Fibroblast of skin of left biceps (primary cell): Measurements from ENCODE around the gene MRPL55.
A peak's percentile ranks its signal among the peaks of the same experiment; 100 is the strongest.

Experiments used
- DNase-seq, 2 experiments: peaks; one replicate each; pipeline ENCODE4 v3.0.0-alpha.2; 2013; ENCODE audit warnings: low read depth in 2 of 2

Gene MRPL55

GRCh38 chr1:228109073-228109961 is at the start of gene MRPL55:
Gene MRPL55, minus strand, starts transcription at chr1:228109299. Its CDS starts 1,039 bp downstream, at chr1:228108260.
- DNase-seq, result peak; percentile 82 to 84

GRCh38 chr1:228158151-228159007 is 49.3 kb upstream of the MRPL55 start:
- DNase-seq, result no peak

- no peak for DNase-seq
These were observed 48.6 kb upstream of the MRPL55 start for GRCh38 chr1:228157729-228158126.

- DNase-seq, result no peak
These were observed 48.0 kb upstream of the MRPL55 start for GRCh38 chr1:228156941-228157728.

DNA sequence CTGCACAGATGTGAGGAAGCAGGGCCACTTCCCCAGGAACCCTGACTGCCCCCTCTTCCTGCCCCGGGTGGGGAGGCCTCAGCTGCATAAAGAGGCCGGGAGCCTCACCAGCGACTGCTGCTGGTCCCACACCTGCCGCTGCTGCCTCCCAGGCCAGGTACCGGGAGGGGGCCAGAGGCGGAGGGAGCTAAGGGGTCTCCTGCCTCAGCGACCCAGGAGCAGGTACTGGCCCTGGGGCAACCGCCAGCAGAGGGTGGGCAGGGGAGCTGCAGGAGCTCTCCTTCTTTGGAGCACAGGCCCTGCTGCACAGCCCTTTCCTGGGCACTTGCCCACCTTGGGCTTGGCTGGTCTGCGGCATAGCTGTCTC is 47.4 kb upstream of the MRPL55 start:
- no peak for DNase-seq

DNA sequence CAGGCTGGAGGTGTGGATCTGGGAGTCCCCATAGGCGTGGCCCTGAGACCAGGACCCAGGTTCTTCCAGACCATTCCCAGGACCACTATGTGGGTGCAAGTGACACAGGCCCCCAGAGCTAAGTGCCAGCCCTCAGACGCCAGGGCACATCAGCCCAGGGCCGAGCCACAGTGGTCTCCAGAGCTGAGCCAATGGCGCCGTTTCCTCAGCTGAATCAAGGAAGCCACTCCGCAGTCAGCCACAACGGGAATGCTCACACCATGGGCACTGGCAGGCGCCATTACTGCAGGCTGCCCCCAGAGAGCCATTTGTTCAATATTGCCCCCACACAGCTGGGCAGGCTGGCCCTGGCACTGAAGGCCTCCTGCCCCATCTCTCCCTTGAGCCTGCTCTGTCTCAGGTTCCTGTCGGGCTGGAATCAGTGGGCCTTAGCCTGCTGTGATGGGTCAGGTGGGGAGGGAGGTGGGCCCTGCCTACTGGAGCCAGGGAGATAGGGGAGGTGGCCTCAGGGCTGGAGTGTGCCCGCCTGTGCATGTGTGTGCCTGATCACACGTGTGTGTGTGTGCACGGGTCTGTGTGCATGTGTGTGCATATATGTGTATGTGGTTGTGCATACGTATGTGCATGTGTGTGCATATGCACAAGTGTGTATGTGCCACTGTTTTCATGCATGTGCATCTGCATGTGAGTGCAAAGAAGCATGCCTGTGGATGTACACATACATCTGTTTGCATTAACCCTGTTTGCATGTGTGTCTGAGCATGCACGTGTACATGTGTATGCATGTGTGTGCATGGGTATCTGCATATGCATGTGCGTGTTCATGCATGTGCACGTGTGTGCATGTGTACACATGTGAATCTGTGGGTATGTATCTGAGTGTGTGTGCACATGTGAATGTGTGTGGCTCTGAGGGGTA is 46.8 kb upstream of the MRPL55 start:
- DNase-seq, result no peak

DNA sequence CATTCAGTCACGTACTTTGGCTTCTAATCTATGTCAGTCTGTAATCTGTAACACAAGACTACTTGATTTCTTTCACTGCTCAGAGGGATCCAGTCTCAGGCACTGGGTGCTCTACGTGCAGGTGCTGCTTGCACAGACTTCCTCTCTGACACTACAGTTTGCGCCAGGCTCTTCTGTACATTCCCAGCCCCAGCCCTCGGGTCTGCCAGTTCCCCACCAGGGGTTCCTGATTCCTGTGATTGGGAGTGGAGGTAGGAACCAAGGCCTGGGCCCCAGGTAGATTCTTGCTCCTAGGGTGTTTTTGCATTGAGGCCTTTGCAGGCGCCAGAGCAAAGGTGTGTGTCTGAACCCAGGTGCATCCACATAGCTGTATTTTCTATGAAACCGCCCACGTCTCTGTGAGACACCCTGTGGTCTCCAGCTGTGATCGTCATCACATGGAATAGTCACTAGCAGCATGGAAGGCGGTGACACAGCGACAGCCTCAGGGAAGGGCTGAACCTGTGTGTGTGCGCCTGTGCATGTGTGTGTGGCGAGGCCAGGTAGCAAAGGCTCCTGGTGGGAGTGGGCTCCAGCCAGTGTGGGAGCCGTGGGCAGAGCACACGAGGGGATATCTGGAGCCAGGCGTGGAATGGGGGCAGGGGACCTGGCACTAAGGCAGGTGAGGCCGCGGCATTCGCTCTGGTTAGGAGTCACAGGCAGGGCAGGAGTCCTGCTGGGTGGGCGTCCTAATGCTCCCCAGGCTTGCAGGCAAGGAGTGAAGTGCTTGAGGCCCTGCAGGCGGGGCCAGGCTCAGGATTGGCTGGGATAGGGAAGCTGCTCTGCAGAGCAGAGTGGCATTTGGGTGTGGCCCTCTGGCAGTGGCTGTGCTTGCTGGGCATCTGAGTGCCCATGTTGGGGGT is 45.8 kb upstream of the MRPL55 start:
- no peak for DNase-seq

DNA sequence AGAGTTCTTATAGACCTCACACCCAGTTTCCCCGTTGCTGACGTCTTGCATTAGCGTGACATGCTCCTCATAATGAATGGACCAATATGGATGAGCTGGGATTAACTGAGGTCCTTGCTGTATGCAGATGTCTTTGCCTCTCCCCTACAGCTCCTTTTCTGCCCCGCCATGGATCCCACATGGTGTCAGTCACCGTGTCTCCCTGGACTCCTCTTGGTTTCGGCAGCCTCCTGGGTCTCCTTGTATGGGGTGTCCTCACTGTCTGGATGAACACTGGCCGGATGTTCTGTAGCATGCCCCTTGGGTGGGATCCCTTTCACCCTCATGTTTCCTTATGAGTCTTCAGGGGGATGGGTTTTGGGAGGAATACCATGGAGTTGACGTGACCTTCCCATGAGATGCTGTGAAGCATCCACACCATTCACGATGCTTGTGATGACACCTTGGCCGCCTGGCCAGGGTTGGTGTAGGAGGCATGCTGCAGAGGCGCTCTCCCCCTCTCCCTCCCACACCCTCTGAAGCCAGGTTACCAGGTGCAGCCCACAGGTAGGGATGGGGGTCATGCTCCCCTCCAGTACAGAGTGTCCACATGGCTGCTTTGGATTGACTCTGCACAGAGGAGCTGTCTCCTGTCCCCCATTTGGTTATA is 45.0 kb upstream of the MRPL55 start:
- no peak for DNase-seq

DNA sequence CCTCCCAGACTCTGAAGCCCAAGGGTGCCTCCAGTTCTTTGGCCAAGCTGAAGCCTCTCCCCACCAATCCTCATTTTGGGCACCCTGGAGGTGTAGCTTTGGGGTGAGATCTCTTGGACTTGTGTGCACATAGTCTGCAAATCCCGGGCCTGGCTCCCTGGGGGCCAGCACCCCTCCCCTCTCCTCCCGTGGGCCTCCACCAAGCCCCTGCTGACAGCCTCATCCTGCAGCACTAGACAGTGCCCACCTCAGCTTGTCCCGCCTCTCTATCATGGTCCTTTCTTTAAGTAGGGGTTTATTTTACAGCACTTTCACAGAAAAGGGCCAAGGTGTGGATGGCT is 43.8 kb upstream of the MRPL55 start:
- DNase-seq, result no peak

DNA sequence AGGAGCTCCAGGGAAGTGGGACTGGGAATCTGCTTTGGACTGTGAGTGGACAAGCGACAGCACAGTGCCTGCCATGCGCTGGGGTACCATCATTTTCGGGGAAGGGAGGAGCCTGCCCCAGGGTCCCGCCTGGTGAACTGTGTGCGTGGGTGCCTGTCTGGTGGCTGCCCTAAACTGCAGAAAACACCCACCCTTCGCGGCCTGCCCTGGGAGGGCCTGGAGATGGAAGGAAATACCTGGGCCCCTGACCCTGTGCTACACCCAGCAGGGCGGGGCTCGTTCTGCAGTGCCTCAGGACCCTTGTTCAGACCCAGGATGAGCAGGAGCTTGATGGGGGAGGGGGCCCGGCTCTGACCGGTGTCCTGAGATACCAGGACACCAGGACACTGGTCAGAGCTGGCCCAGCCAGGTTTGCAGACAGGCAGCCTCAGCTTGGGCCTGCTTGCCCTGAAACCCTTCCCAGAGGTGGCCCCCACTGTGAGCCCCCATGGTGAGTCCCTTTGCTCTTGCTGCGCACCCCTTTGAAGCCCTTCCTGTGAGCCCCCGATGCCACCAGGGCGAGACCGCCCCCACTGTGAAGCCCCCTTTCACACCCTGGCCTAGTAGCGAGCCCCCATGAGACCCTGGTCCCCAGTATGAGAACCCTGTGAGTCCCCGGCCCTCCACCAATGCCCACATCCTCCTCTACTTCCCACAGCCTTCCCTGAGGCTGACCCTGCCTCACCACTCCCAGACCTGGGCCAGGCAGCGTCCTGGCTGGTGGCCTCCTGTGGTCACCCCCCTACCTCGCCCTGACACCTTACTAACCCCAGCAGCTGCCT is 43.2 kb upstream of the MRPL55 start:
- DNase-seq, result no peak

- no peak for DNase-seq
These were observed 42.3 kb upstream of the MRPL55 start for GRCh38 chr1:228151180-228151925.

- DNase-seq, result peak; percentile 59 to 60
These were observed 41.5 kb upstream of the MRPL55 start for GRCh38 chr1:228150461-228151179.

DNA sequence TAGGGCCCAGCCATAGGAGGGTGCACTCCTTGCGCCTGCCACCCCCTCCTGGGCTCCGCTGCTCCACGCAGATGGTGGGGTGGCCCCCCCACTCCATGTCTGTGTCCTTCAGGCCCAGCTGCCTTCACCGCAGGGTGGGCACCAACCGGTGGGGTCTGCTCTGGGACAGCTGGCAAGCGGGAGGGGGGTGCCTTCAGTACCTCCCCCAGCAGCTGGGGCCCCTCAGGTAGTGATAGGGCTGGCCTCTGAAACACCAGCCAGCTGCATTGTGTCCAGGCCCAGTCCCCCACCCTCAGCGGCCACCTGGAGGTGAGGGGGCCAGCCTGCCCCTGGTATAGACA is 41.0 kb upstream of the MRPL55 start:
- no peak for DNase-seq

GRCh38 chr1:228149406-228150119 is 40.5 kb upstream of the MRPL55 start, which contains the start of gene GJC2:
Gene GJC2, plus strand, starts transcription at chr1:228149930. Its CDS starts 7,829 bp downstream, at chr1:228157759.
- DNase-seq, result no peak

DNA sequence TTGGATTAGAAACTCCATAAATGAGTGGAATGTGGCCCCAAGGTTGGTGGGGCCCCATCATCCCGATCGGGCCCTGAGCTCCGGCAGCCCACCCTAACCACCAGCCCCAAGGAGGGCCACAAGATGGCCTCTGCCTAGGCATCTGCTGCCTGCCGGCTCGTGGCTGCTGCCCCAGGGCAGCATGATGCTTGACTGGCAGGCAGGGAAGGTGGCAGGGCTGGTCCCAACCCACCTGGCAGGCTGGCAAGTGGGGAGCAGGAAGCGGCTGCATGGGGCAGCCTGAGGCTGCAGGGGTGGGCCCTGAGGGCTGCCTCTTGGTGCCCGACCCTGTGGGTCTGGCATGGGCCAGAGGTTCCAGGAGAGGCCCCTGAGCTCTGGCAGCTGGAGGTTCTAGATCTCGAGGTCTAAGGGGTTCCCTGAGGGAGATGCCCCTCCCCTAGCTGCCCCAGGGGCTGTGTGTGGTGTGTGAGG is 39.9 kb upstream of the MRPL55 start:
- DNase-seq, result no peak

DNA sequence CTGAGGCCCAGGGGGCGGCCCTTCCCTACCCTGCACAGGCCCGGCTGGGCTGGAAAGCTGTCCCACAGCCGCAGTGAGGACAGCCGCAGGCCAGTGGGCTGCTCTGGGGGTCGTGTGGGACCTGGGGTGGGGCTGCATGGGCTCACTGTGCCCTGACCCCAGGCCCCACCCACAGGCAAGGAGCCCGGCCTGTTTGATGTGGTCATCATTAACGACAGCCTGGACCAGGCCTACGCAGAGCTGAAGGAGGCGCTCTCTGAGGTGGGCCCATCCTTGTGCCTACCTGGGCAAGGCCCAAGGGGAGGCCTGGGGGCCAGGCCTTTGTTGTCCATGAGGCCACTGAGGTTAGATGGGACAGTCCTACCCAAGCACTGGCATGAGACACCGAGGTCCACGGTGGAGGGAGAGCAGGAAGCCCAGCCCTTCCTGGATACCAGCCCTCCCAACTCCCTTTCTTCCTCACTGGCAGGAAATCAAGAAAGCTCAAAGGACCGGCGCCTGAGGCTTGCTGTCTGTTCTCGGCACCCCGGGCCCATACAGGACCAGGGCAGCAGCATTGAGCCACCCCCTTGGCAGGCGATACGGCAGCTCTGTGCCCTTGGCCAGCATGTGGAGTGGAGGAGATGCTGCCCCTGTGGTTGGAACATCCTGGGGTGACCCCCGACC is 39.2 kb upstream of the MRPL55 start:
- no peak for DNase-seq
